Measurements from ENCODE around the gene GRIA3.

Gene GRIA3

DNA sequence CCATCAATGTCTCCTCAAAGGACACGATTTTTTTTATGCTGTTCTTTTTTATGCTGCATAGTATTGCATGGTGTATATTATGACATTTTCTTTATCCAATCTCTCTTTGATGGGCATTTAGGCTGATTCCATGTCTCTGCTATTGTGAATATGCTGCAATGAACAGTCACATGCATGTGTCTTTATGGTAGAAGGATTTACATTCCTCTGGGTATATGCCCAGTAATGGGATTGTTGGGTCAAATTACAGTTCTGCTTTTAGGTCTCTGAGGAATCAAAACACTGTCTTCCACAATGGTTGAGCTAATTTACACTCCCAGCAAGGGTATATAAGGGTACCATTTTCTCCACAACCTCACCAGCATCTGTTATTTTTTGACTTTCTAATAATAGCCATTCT lies 113.9 kb downstream of the GRIA3 start:
- Mint-ChIP-seq H3K4me1 (no peaks in the 10 kb centered on the region), H3K9me3 (peaks cover 51% of the 10 kb centered on the region), H3K4me3 (no peak overlapping the region), H3K27me3 (ENCODE audit: low read depth, poor library complexity) (no peaks in the 10 kb centered on the region), H3K27ac (no peak overlapping the region), H3K36me3 (ENCODE audit: low read depth) (peaks cover 23% of the 10 kb centered on the region)
- TF ChIP-seq, protein P1, sequence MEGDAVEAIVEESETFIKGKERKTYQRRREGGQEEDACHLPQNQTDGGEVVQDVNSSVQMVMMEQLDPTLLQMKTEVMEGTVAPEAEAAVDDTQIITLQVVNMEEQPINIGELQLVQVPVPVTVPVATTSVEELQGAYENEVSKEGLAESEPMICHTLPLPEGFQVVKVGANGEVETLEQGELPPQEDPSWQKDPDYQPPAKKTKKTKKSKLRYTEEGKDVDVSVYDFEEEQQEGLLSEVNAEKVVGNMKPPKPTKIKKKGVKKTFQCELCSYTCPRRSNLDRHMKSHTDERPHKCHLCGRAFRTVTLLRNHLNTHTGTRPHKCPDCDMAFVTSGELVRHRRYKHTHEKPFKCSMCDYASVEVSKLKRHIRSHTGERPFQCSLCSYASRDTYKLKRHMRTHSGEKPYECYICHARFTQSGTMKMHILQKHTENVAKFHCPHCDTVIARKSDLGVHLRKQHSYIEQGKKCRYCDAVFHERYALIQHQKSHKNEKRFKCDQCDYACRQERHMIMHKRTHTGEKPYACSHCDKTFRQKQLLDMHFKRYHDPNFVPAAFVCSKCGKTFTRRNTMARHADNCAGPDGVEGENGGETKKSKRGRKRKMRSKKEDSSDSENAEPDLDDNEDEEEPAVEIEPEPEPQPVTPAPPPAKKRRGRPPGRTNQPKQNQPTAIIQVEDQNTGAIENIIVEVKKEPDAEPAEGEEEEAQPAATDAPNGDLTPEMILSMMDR (IDR thresholded peaks at IDR 0.05), result no peak
- DNase-seq, result no peak

DNA sequence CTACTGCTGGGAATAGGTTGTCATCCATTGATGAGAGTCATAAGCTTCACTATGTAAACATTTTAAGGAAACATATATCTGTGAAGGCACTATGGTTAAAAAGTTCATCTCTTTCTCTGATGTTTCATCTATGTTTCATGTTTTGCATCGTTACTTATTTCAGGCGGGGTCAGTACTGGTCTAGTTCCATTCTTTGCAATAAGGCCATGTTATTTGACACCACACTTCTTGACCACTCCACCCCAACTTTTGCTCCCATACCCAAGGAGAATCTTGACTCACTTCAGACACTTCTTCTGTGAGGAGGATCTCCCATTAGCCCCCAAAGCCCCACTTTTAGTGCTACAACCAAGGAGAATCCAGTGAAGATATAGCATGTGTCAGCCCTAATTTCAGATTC lies 119.4 kb downstream of the GRIA3 start:
- H3K36me3 Mint-ChIP-seq (ENCODE audit: low read depth), result peaks cover 42% of the 10 kb centered on the region
- peaks cover 7% of the 10 kb centered on the region for H3K4me1 Mint-ChIP-seq
- TF ChIP-seq, protein P1 (IDR thresholded peaks at IDR 0.05), result no peak
- peaks cover 48% of the 10 kb centered on the region for H3K9me3 Mint-ChIP-seq
- DNase-seq, result no peak
- H3K27me3 Mint-ChIP-seq (ENCODE audit: low read depth, poor library complexity), result no peaks in the 10 kb centered on the region
- peak overlapping the region; percentile 15 for H3K27ac Mint-ChIP-seq
- H3K4me3 Mint-ChIP-seq, result no peak overlapping the region

DNA sequence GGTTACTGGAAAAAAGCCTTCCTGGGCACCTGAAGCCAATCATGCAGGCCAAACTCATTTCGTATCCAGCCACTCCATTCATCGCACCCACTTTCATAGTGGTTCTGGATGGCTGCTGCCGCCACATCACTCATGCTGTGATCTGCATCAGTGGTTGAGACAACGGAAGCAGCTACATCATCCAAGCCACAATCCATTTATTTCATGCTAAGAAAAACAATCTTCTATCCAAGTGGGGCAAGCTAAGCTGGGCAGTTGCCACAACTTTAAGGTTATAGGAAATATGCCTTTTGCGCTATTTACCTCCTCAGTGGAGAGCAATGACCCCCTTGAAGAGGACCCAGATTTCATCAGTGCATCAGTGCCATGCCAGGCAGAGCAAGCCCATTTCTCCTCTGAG lies 124.6 kb downstream of the GRIA3 start:
- H3K9me3 Mint-ChIP-seq, result peaks cover 27% of the 10 kb centered on the region

GRCh38 chrX:123310112-123310511 lies 126.0 kb downstream of the GRIA3 start:
- H3K27ac Mint-ChIP-seq, result no peak overlapping the region
- peaks cover 38% of the 10 kb centered on the region for H3K9me3 Mint-ChIP-seq
- peaks cover 41% of the 10 kb centered on the region for H3K36me3 Mint-ChIP-seq (ENCODE audit: low read depth)
- peaks cover 34% of the 10 kb centered on the region for H3K4me1 Mint-ChIP-seq
- DNase-seq, result no peak
- H3K27me3 Mint-ChIP-seq (ENCODE audit: low read depth, poor library complexity), result no peaks in the 10 kb centered on the region
- H3K4me3 Mint-ChIP-seq, result no peak overlapping the region
- TF ChIP-seq, protein P1 (IDR thresholded peaks at IDR 0.05), result no peak

More for the DNA sequence above, 124.6 kb downstream of the GRIA3 start:
- no peaks in the 10 kb centered on the region for H3K27me3 Mint-ChIP-seq (ENCODE audit: low read depth, poor library complexity)
- DNase-seq, result peak; percentile 2
- TF ChIP-seq, protein P1 (IDR thresholded peaks at IDR 0.05), result no peak
- no peak overlapping the region for H3K4me3 Mint-ChIP-seq
- peaks cover 29% of the 10 kb centered on the region for H3K4me1 Mint-ChIP-seq
- no peak overlapping the region for H3K27ac Mint-ChIP-seq
- peaks cover 33% of the 10 kb centered on the region for H3K36me3 Mint-ChIP-seq (ENCODE audit: low read depth)

- H3K27ac Mint-ChIP-seq, result peak overlapping the region; percentile 40
- no peak overlapping the region for H3K4me3 Mint-ChIP-seq
- H3K36me3 Mint-ChIP-seq (ENCODE audit: low read depth), result peaks cover 46% of the 10 kb centered on the region
- peaks cover 34% of the 10 kb centered on the region for H3K4me1 Mint-ChIP-seq
- TF ChIP-seq, protein P1 (IDR thresholded peaks at IDR 0.05), result no peak
- H3K9me3 Mint-ChIP-seq, result peaks cover 43% of the 10 kb centered on the region
- no peak for DNase-seq
- H3K27me3 Mint-ChIP-seq (ENCODE audit: low read depth, poor library complexity), result no peaks in the 10 kb centered on the region
Observed at GRCh38 chrX:123311486-123311885, 127.4 kb downstream of the GRIA3 start.

DNA sequence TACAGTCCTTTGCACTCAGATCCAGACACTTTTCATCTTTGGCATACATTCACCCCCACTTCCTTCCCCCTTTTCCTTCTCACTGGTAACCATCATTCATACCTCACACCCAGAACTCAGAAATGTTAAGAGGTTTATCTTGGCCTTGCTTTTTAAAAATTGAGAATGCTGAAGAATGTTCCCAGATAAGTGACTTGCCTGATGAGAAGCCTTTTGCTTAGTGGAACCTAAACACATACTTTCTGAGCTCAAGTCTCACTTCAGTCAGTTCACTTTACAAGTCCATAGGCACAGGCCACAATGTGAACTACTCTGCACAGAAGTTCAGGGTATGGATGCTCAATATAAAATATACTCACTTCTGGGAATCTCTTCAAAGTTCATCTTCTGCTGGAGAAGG lies 129.4 kb downstream of the GRIA3 start:
- TF ChIP-seq, protein P1 (IDR thresholded peaks at IDR 0.05), result no peak
- Mint-ChIP-seq H3K27me3 (ENCODE audit: low read depth, poor library complexity) (peaks cover 3% of the 10 kb centered on the region), H3K9me3 (peaks cover 61% of the 10 kb centered on the region)

More for the DNA sequence above, 129.4 kb downstream of the GRIA3 start:
- no peak for DNase-seq
- peaks cover 56% of the 10 kb centered on the region for H3K36me3 Mint-ChIP-seq (ENCODE audit: low read depth)
- H3K4me1 Mint-ChIP-seq, result peaks cover 26% of the 10 kb centered on the region
- no peak overlapping the region for H3K27ac Mint-ChIP-seq
- no peak overlapping the region for H3K4me3 Mint-ChIP-seq
